BLaER1 (cell line): ENCODE data around the gene PEX7.
A peak's percentile ranks its signal among the peaks of the same experiment; 100 is the strongest.
"Not testable (repeated sequence)": the region's sequence is repeated elsewhere in the genome, so short reads cannot be mapped to it uniquely, and the experiment has no call there.

Experiments used
- H3K27ac ChIP-seq: shearing (Covaris generic); formaldehyde crosslinking; 2 replicates; pipeline ENCODE4 v1.8.1; 2022
- H3K27me3 ChIP-seq: shearing (Covaris generic); formaldehyde crosslinking; 2 replicates; pipeline ENCODE4 v1.8.1; 2022
- H3K36me3 ChIP-seq: shearing (Covaris generic); formaldehyde crosslinking; 2 replicates; pipeline ENCODE4 v1.8.1; 2022
- H3K4me1 ChIP-seq: shearing (Covaris generic); formaldehyde crosslinking; 2 replicates; pipeline ENCODE4 v1.8.1; 2022
- H3K4me2 ChIP-seq: shearing (Covaris generic); formaldehyde crosslinking; 2 replicates; pipeline ENCODE4 v1.8.1; 2022
- H3K4me3 ChIP-seq: shearing (Covaris generic); formaldehyde crosslinking; 2 replicates; pipeline ENCODE4 v1.8.1; 2022
- H3K9ac ChIP-seq: shearing (Covaris generic); formaldehyde crosslinking; 2 replicates; pipeline ENCODE4 v1.8.1; 2022
- H3K9me3 ChIP-seq: shearing (Covaris generic); formaldehyde crosslinking; 2 replicates; pipeline ENCODE4 v1.8.1; 2022
- H4K20me1 ChIP-seq: shearing (Covaris generic); formaldehyde crosslinking; 2 replicates; pipeline ENCODE4 v1.8.1; 2022
- Cebpa-rat ChIP-seq: shearing (Covaris generic); IDR thresholded peaks from 2 replicates; pipeline ENCODE4 v1.8.1; 2022

Gene PEX7

DNA sequence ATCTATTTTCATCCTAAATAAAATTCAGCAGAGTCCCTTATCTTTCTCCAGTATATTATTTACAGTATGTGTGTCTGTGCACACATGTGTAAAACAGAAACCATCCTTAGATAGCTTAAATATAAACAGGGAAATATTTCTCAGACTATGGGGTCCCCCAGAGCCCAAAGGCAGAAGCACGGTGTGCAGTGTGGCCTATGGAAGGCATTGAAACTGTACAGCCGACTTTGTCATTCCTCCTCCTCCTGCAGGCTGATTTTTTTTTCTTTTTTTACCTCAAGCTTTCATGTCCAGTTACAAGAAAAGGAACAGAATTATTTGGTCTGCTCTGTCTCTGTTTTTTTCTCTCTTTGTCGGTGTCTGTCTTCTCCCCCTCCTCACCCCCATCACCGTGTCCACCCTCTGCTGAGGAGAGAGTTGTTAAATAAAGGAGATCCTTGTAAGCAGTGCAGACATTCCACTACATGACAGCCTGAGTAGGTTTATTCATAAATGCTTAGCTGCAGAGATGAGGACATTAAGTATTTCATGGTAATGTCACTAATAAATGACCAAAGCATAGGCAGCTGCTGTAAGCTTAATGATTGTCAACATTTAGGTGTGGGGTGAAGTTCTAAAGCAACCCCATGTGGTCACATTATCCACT is 67.9 kb downstream of the PEX7 start:
- no peaks in the 10 kb centered on the region for H4K20me1 ChIP-seq
- peaks cover 19% of the 10 kb centered on the region for H3K4me1 ChIP-seq
- H3K4me3 ChIP-seq = no peak overlapping the region
- no peak for TF ChIP-seq Cebpa-rat
- H3K4me2 ChIP-seq = peak overlapping the region; percentile 31
- H3K27me3 ChIP-seq = no peaks in the 10 kb centered on the region
- no peak overlapping the region for H3K27ac ChIP-seq
- H3K9me3 ChIP-seq = 0 out of 2 replicates have a peak, but pooled peaks cover 3% of the 10 kb centered on the region
- no peaks in the 10 kb centered on the region for H3K36me3 ChIP-seq
- no peak overlapping the region for H3K9ac ChIP-seq

DNA sequence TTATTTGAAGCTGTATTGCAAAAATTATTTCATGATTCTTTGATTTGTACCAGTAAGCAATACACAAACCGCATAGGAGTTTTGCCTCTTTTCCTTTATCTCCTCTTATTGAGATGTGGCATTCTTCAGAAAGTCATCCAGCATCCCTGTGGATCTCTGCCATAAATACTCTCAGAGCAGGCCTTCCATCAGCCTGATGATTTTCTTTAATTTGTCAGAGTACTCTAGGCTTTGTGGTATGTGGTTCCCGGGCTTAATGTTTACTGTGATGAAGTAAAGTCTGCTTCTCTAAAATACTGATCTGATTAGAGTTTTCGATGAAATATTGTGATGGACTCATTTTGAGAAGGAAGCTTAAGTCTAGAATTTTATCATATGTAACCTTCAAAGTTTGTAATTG is 68.6 kb downstream of the PEX7 start:
- Histone ChIP-seq H3K4me3 (no peak overlapping the region), H4K20me1 (no peaks in the 10 kb centered on the region), H3K36me3 (no peaks in the 10 kb centered on the region), H3K4me1 (peaks cover 19% of the 10 kb centered on the region), H3K27ac (no peak overlapping the region), H3K27me3 (no peaks in the 10 kb centered on the region), H3K4me2 (no peak overlapping the region), H3K9ac (no peak overlapping the region), H3K9me3 (0 out of 2 replicates have a peak, but pooled peaks cover 3% of the 10 kb centered on the region)
- no peak for TF ChIP-seq Cebpa-rat

DNA sequence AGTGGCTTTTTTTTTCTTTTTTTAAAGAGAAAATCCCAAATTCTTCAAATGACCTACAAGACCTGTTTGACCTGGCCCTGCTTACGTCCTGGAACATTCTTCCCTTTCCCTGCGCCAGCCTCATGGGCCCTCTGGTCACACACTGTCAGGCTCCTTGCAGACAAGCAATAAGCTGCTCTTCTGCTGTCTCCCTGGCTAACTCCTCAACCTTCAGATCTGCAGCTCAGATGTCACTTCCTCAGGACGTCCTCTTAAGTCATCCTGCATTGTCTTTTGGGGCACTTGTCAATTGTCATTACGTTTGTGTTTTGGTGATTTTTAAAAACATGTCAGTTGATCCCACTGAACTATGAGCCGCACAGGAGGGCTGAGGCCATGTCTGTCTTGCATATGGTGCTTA is 70.8 kb downstream of the PEX7 start:
- H3K9ac ChIP-seq = no peak overlapping the region
- no peak overlapping the region for H3K27ac ChIP-seq
- no peak overlapping the region for H3K4me2 ChIP-seq
- H3K27me3 ChIP-seq = no peaks in the 10 kb centered on the region
- H3K4me1 ChIP-seq = peaks cover 11% of the 10 kb centered on the region
- H3K9me3 ChIP-seq = 0 out of 2 replicates have a peak, but pooled peaks cover 3% of the 10 kb centered on the region
- peaks cover 1% of the 10 kb centered on the region for H3K36me3 ChIP-seq
- no peak for TF ChIP-seq Cebpa-rat
- no peaks in the 10 kb centered on the region for H4K20me1 ChIP-seq
- H3K4me3 ChIP-seq = no peak overlapping the region

- H4K20me1 ChIP-seq = no peaks in the 10 kb centered on the region
- H3K4me1 ChIP-seq = no peaks in the 10 kb centered on the region
- H3K9me3 ChIP-seq = 0 out of 2 replicates have a peak, but pooled peaks cover 3% of the 10 kb centered on the region
- H3K4me3 ChIP-seq = no peak overlapping the region
- H3K27me3 ChIP-seq = no peaks in the 10 kb centered on the region
- H3K27ac ChIP-seq = no peak overlapping the region
- no peak overlapping the region for H3K9ac ChIP-seq
- H3K36me3 ChIP-seq = peaks cover 21% of the 10 kb centered on the region
- no peak overlapping the region for H3K4me2 ChIP-seq
- no peak for TF ChIP-seq Cebpa-rat
These were observed 73.5 kb downstream of the PEX7 start for GRCh38 chr6:136895901-136896300.

GRCh38 chr6:136897071-136897470 is 74.7 kb downstream of the PEX7 start:
- no peak overlapping the region for H3K27ac ChIP-seq
- no peaks in the 10 kb centered on the region for H3K27me3 ChIP-seq
- H3K36me3 ChIP-seq = peaks cover 26% of the 10 kb centered on the region
- no peaks in the 10 kb centered on the region for H3K4me1 ChIP-seq
- no peak overlapping the region for H3K4me2 ChIP-seq
- H3K9me3 ChIP-seq = no peaks in the 10 kb centered on the region
- no peak overlapping the region for H3K9ac ChIP-seq
- no peaks in the 10 kb centered on the region for H4K20me1 ChIP-seq
- TF ChIP-seq Cebpa-rat = no peak
- no peak overlapping the region for H3K4me3 ChIP-seq

- Histone ChIP-seq H3K4me3 (no peak overlapping the region), H3K27me3 (no peaks in the 10 kb centered on the region), H3K36me3 (peaks cover 42% of the 10 kb centered on the region), H3K4me2 (no peak overlapping the region), H4K20me1 (no peaks in the 10 kb centered on the region), H3K9me3 (peaks cover 14% of the 10 kb centered on the region), H3K4me1 (no peaks in the 10 kb centered on the region), H3K9ac (no peak overlapping the region), H3K27ac (no peak overlapping the region)
- TF ChIP-seq Cebpa-rat = no peak
These were observed 78.9 kb downstream of the PEX7 start for GRCh38 chr6:136901212-136901784.

GRCh38 chr6:136904477-136904876 is 82.1 kb downstream of the PEX7 start:
- H4K20me1 ChIP-seq, H3K4me1 ChIP-seq: not testable (repeated sequence)

GRCh38 chr6:136914947-136915346 is 92.6 kb downstream of the PEX7 start:
- H3K27me3 ChIP-seq = peaks cover 13% of the 10 kb centered on the region
- no peaks in the 10 kb centered on the region; the same call in 1 of the 2 replicates for H3K36me3 ChIP-seq
- H3K27ac ChIP-seq = no peak overlapping the region
- no peaks in the 10 kb centered on the region; the same call in 1 of the 2 replicates for H4K20me1 ChIP-seq
- H3K4me2 ChIP-seq = no peak overlapping the region
- H3K4me1 ChIP-seq = peaks cover 2% of the 10 kb centered on the region; the same call in 1 of the 2 replicates
- H3K9ac ChIP-seq = no peak overlapping the region
- H3K4me3 ChIP-seq = no peak overlapping the region
- no peaks in the 10 kb centered on the region for H3K9me3 ChIP-seq
- TF ChIP-seq Cebpa-rat = no peak

More at GRCh38 chr6:136904477-136904876, 82.1 kb downstream of the PEX7 start:
- H3K9ac ChIP-seq, H3K4me2 ChIP-seq, H3K27me3 ChIP-seq, H3K4me3 ChIP-seq, H3K27ac ChIP-seq: not testable (repeated sequence)
- peaks cover 29% of the 10 kb centered on the region for H3K36me3 ChIP-seq
- H3K9me3 ChIP-seq = peaks cover 14% of the 10 kb centered on the region

DNA sequence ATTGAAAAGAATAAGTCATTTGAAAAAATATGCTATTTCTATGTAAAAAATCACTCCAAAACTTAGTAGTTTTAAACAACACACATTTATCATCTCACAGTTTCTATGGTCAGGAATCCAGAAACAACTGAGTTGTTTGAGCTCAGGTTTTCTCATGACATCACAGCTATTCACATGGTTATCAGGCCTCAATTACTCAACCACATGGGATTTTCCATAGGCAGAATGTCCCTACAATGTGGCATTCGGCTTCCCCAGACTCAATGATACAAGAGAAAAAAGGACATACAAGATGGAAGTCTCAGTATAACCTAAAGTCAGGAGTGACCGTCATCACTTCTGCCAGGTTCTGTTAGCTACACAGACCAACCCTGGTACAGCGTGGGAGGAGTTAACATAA is 96.3 kb downstream of the PEX7 start:
- Histone ChIP-seq H3K9me3 (peaks cover 34% of the 10 kb centered on the region), H3K27me3 (peaks cover 50% of the 10 kb centered on the region), H4K20me1 (peaks cover 30% of the 10 kb centered on the region), H3K36me3 (no peaks in the 10 kb centered on the region), H3K27ac (no peak overlapping the region), H3K4me3 (no peak overlapping the region), H3K4me2 (no peak overlapping the region), H3K9ac (no peak overlapping the region), H3K4me1 (peaks cover 28% of the 10 kb centered on the region)
- no peak for TF ChIP-seq Cebpa-rat

GRCh38 chr6:136920216-136920615 is 97.8 kb downstream of the PEX7 start:
- Histone ChIP-seq H3K9me3 (peaks cover 36% of the 10 kb centered on the region), H3K27me3 (peaks cover 63% of the 10 kb centered on the region), H3K9ac (no peak overlapping the region), H3K36me3 (no peaks in the 10 kb centered on the region), H4K20me1 (peaks cover 34% of the 10 kb centered on the region), H3K4me2 (peak overlapping the region; percentile 90), H3K4me3 (no peak overlapping the region), H3K27ac (no peak overlapping the region), H3K4me1 (peaks cover 28% of the 10 kb centered on the region)
- no peak for TF ChIP-seq Cebpa-rat
